ENCODE measurements around the gene BTF3.

The BTF3 gene

DNA sequence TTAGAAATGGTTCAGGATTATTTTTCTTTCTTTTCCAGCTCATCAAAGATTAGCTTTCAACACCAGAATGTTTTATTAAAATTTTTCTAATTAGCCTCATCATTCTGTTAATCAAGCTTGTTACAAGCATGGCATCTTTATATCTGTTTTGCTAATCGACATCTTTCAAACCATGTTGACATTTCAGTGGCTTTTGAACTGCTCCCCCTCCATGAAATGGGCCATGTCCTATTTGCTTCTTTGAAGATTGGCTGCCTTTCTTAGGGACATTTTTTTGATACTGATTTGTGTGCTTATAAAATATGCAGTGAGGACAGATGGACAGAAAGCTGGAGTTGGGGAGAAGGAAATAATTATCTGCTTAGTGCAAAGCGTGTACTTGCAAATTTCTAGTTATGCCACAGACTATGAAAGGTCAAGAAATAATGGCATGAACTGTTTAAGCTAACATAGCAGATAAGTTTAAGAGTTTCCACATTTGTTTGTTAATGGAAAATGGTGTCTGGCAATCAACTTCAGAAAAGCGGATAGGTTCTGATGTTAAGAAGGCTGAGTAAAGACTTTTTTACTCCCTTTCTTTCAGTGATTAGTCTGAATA is 27.5 kb downstream of the BTF3 start:
- DNase-seq, result no peak

DNA sequence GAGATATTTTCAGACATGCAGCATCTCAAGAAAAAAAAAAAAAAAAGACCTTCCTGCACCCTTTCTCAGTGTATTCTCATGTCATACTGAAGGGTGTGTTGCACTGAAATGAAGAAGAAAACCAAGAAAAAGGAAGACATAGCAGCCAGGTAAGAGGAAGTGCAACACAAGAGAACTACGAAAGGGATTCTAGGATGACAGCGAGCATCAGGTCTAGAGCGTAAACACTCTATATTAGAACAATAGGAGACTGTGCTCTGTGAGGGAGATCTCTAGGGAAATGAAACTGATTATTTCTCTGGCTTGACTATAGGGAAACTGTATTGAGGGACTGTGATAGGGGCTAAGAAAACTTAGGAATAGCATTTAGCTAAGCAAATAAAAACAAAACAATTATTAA is 30.0 kb downstream of the BTF3 start:
- DNase-seq, result no peak

DNA sequence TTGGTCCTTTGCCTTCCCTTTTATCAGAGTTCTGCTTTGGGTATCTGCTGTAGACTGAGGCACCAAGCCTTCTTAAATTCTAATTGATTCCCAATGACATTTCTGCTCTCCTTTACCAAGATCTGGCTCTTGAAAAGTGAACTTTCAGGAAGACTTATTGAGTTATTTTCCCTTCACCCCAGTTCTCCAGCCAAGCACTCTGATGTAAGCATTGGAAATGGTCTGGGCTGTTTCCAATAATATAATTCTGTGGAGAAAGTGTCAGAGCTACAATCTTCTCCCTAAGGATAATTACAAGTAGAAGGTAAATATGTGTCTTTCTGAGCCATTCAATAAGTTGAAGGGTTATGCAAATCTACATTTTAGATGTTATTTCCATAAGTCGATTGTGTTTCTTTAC is 30.8 kb downstream of the BTF3 start:
- DNase-seq, result no peak

GRCh38 chr5:73531356-73531755 is 33.1 kb downstream of the BTF3 start:
- DNase-seq, result no peak

GRCh38 chr5:73532195-73532594 is 34.0 kb downstream of the BTF3 start:
- no peak for DNase-seq

DNA sequence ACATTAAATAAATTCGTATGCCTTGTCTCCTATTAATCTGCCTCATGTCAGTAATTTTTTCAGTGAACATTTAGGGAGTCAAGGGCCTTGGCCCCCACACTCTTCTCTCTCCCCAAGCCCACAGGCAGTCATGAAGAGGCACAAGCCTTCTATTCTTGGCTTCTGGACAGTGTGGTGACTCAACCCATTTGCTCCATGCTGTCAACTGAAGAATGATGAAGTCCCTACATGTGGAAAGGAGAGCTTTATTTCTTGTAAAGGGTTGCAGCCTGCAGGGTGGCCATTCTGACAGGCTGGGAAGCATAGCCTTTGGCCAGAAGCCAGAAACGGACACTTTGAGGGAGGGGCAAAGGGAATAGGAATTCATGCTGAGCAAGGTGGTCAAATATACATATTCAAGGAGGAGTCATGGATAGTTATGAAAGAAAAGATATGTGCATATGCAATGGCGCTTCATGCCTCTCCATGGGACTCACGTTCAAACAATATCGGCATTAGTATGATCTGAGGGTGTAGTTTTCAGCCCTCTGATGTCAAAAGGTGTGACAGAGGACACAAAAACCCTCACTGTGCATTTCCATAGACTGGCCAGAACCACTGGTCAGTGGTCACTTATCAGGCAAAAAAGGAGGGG is 35.9 kb downstream of the BTF3 start:
- no peak for DNase-seq

DNA sequence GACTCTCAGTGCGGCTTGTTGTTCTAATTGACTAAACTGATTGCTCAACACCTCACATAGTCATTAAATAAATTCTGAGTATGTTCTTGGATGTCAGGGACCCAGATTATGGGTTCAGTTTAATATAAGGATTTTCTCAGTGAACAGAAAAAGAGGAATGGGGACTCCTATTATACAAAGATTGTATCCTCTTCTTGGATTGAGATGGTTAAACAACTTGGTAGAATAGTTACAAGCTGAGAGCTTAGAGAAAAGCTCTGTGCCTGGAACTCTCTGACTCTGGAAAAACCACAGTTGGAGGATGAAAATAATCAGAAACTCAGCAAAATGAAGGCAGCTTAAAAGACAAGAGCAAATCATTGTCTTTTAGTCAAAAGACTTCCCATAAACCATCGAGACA is 36.7 kb downstream of the BTF3 start:
- no peak for DNase-seq

- no peak for DNase-seq
Observed at GRCh38 chr5:73539730-73540129, 41.5 kb downstream of the BTF3 start.

DNA sequence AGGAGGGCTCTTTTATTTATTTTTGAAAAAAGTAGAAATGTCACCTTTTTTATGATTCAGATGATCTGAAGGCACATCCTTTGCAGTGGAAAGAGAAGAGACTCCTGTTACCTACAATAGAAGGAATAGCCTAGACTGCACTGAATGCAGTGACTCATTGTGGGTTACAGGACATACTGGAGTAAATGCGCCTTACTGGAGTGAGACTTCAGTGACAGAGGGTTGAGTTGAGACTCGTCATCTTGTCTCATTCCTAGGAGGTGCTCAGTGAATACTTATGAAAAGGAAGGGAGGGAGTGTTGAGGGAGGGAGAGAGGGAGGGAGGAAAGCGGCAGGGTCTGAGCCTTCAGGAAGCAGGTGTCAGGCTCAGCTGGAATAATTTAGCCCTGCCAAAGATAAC is 42.0 kb downstream of the BTF3 start:
- no peak for DNase-seq

DNA sequence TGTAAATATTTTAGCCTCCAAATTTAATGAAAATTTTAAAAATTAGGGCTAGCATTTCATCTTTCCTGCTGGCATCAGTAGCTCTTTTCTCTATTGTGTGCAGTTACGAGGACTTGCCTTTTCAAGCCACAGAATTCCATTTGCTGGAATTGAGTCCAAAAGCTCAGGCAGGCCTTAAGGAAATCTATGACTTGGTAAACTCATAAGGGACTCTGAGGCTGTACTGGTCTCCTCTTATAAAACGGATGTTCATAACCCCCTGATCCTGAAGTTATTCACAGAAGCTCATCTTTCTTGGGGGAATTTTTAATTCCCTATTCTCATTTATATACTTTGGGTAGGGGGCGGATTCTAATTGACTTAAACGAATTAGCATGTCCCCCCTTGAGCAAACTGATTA is 43.8 kb downstream of the BTF3 start:
- no peak for DNase-seq

GRCh38 chr5:73544429-73545402 is 46.5 kb downstream of the BTF3 start:
- no peak for DNase-seq

- no peak for DNase-seq
Observed at GRCh38 chr5:73545403-73545779, 47.1 kb downstream of the BTF3 start.

DNA sequence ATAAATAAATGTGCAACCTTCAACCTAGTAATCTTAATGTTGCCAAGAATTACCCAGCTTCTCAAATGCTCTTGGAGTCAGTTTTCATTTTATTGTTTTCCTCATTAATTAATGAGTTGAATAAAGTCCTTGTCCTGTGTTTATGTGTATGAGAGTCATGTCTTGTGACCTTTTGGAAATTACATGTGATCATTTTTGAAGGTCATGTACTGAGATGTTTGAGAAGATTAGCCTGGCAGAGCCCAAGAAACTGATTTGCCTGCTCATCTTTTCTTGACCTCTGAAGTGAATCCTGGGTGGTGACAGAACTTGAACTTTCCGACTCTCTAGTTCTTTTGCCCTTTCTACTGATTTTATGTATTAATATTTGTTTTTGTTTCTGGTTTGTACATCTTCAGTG is 51.8 kb downstream of the BTF3 start:
- no peak for DNase-seq

- no peak for DNase-seq
Observed at GRCh38 chr5:73552642-73553041, 54.4 kb downstream of the BTF3 start.
